HCT116 (cell line): Measurements from ENCODE around the gene ARID5B. TPM values are rescaled to one million over a fixed set of nuclear protein-coding genes. Genes with fewer than 3 reads are reported as not detected.

Experiments
- ATAC-seq: fragments of 200-7000 bp; cut with Tn5 transposase; 2 replicates; pipeline ENCODE4 v1.9.1; 2020; ENCODE audit warnings: mild to moderate bottlenecking, moderate library complexity
- BruUV-seq: library from RNA; stranded (reverse); fragments of 400-500 nt; replicated peaks from 2 replicates; lab custom pipeline; 2021; lab: Mats Ljungman, UMichigan
- CTCF ChIA-PET: fragments of 300-600 bp; sonication (Branson Sonifier 250); formaldehyde crosslinking; loops from one replicate; lab custom pipeline; 2021; ENCODE audit warnings: antibody characterized with exemption; lab: Charles Lee
- POLR2A ChIA-PET: fragments of 300-600, 350-600 bp; sonication (Branson Sonifier 250); formaldehyde crosslinking; loops from one replicate; lab custom pipeline; 2021; ENCODE audit warnings: antibody characterized with exemption; lab: Charles Lee
- RAD21 ChIA-PET, 2 experiments: fragments of 300-600 bp; sonication (Branson Sonifier 250); formaldehyde crosslinking; loops; one replicate each; lab custom pipeline; 2023; ENCODE audit warnings: low total read pairs in 2 of 2; ENCODE audit not compliant: uncharacterized antibody in 2 of 2, unreplicated experiment in 2 of 2, low non-redundant PET in 1 of 2; lab: Charles Lee
- DNase-seq: peaks from one replicate; pipeline ENCODE4 v3.0.0-alpha.2; 2010; ENCODE audit warnings: low read depth, low spot score
- H2AFZ ChIP-seq: fragments of 200-600 bp; shearing (Covaris generic), sonication (generic); 2 replicates; pipeline ENCODE4 v1.6.1; 2017; ENCODE audit warnings: low read depth, mixed run types, mixed read lengths, antibody characterized with exemption, low read length; ENCODE audit not compliant: poor library complexity, severe bottlenecking
- H3K27ac ChIP-seq: 2 replicates; pipeline ENCODE4 v1.5.1; 2012; ENCODE audit warnings: low read depth, low read length
- H3K27me3 ChIP-seq: fragments of 200-600 bp; sonication (generic); 2 replicates; pipeline ENCODE4 v1.6.1; 2016; ENCODE audit warnings: mixed run types, low read length, mixed read lengths; ENCODE audit not compliant: insufficient read depth
- H3K36me3 ChIP-seq, 2 experiments: fragments of 200-500 bp in 1 of 2; fragments of 200-600 bp in 1 of 2; sonication (Bioruptor generic) in 1 of 2; sonication (generic) in 1 of 2; 2 replicates each; pipeline versions ENCODE4 v1.5.1 to v1.6.1; 2014 to 2016; ENCODE audit warnings: low read length in 2 of 2, inconsistent platforms in 1 of 2, mixed read lengths in 1 of 2, mixed run types in 1 of 2; ENCODE audit not compliant: insufficient read depth in 2 of 2, control insufficient read depth in 1 of 2
- H3K4me1 ChIP-seq, 2 experiments: fragments of 200-600 bp in 1 of 2; sonication (generic) in 1 of 2; 2 replicates each; pipeline versions ENCODE4 v1.5.1 to v1.6.1; 2012 to 2017; ENCODE audit warnings: low read length in 2 of 2, inconsistent platforms in 1 of 2, mild to moderate bottlenecking in 1 of 2, mixed read lengths in 1 of 2, mixed run types in 1 of 2, moderate library complexity in 1 of 2; ENCODE audit not compliant: insufficient read depth in 2 of 2, control insufficient read depth in 1 of 2
- H3K4me2 ChIP-seq: fragments of 200-600 bp; sonication (generic); 2 replicates; pipeline ENCODE4 v1.6.1; 2017; ENCODE audit warnings: mixed run types, low read length, mixed read lengths
- H3K4me3 ChIP-seq, 2 experiments: fragments of 200-600 bp in 1 of 2; sonication (generic) in 1 of 2; replicated peaks in 1 of 2; 2 replicates each; pipeline ENCODE4 v1.5.1; 2011 to 2016; ENCODE audit warnings: low read length in 2 of 2, control low read depth in 1 of 2, low read depth in 1 of 2, mild to moderate bottlenecking in 1 of 2, mixed read lengths in 1 of 2, mixed run types in 1 of 2
- H3K79me2 ChIP-seq: fragments of 200-600 bp; sonication (generic); 2 replicates; pipeline ENCODE4 v1.6.1; 2017; ENCODE audit warnings: mild to moderate bottlenecking, mixed run types, low read length, moderate library complexity, mixed read lengths; ENCODE audit not compliant: insufficient read depth
- H3K9ac ChIP-seq: fragments of 200-600 bp; sonication (generic); 2 replicates; pipeline ENCODE4 v1.6.1; 2016; ENCODE audit warnings: low read length, mixed read lengths
- H3K9me2 ChIP-seq: fragments of 200-600 bp; sonication (generic), shearing (Covaris generic); 2 replicates; pipeline ENCODE4 v1.6.1; 2017; ENCODE audit warnings: mixed run types, mild to moderate bottlenecking, moderate library complexity; ENCODE audit not compliant: insufficient read depth
- H3K9me3 ChIP-seq, 2 experiments: fragments of 200-500 bp in 1 of 2; fragments of 200-600 bp in 1 of 2; sonication (Bioruptor generic) in 1 of 2; sonication (generic) in 1 of 2; 2 replicates each; pipeline ENCODE4 v1.6.1; 2014 to 2017; ENCODE audit warnings: low read length in 2 of 2, mixed read lengths in 2 of 2, inconsistent platforms in 1 of 2, low read depth in 1 of 2, mild to moderate bottlenecking in 1 of 2, mixed run types in 1 of 2, moderate library complexity in 1 of 2; ENCODE audit not compliant: control insufficient read depth in 1 of 2, insufficient read depth in 1 of 2
- H4K20me1 ChIP-seq: fragments of 200-600 bp; sonication (generic), shearing (Covaris generic); 2 replicates; pipeline ENCODE4 v1.6.1; 2017; ENCODE audit warnings: mixed run types, mild to moderate bottlenecking, moderate library complexity; ENCODE audit not compliant: insufficient read depth
- CBX3 ChIP-seq: IDR thresholded peaks from 2 replicates; pipeline ENCODE4 v1.6.1; 2012; ENCODE audit warnings: low read depth
- CEBPB ChIP-seq: IDR thresholded peaks from 2 replicates; pipeline ENCODE4 v1.6.1; 2012; ENCODE audit warnings: low read depth
- POLR2A ChIP-seq: IDR thresholded peaks from 2 replicates; pipeline ENCODE4 v1.7.0; 2011; ENCODE audit warnings: borderline replicate concordance; ENCODE audit not compliant: insufficient read depth, insufficient read length; ENCODE audit errors: extremely low read depth
- SRF ChIP-seq: IDR thresholded peaks from 2 replicates; pipeline ENCODE4 v1.6.1; 2012; ENCODE audit warnings: low read depth
- intact Hi-C: fragments of 100-400 bp; cut with micrococcal nuclease; formaldehyde crosslinking; loops from 2 replicates; pipeline ENCODE4 v1.10.0; 2022
- total RNA-seq: library from RNA; stranded (reverse); gene quantifications from one replicate; pipeline ENCODE4 v1.2.1, GENCODE V29; 2021; ENCODE audit not compliant: unreplicated experiment
- TF ChIP-seq, protein P1 (sequence below): IDR thresholded peaks from 2 replicates; pipeline ENCODE4 v1.6.1; 2011; ENCODE audit warnings: mild to moderate bottlenecking, low read length, moderate library complexity; ENCODE audit not compliant: insufficient replicate concordance; ENCODE audit errors: extremely low read depth

The ARID5B gene
- total RNA-seq, 1 experiment from 2014 or later = 4.7 TPM

DNA sequence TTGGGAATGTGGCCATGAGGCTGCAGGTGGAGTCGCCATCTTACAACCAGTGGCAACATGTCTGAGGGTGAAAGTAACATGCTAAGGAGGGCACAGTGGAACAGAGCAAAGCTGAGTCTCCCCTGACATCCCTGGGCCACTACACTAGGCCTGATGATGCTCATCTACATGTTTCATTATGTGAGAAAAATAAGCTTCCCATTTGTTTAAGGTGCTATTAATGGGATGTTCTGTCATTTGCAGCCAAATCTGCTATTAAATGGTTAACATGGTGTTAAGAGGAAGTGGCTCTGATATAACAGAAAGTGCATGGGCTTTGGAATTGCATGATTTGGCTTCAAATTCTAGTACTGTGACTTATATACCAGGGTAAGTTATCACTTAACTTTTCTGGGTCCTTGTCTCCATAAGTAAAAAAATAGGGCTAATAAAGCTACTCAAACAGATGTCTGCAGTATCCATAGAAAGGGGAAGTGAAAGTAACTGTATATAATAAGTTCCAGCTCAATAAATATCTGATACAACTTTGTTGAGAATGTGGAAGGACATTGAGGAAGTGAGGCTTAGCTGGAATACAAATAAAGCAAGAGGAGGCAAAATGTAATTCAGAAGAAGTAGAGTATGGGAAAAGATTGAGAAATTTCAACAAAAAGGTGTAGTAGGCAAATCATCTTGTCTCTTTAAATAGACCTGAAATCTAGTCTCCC is 208.2 kb downstream of the ARID5B start (continued):
- TF ChIP-seq, protein P1, sequence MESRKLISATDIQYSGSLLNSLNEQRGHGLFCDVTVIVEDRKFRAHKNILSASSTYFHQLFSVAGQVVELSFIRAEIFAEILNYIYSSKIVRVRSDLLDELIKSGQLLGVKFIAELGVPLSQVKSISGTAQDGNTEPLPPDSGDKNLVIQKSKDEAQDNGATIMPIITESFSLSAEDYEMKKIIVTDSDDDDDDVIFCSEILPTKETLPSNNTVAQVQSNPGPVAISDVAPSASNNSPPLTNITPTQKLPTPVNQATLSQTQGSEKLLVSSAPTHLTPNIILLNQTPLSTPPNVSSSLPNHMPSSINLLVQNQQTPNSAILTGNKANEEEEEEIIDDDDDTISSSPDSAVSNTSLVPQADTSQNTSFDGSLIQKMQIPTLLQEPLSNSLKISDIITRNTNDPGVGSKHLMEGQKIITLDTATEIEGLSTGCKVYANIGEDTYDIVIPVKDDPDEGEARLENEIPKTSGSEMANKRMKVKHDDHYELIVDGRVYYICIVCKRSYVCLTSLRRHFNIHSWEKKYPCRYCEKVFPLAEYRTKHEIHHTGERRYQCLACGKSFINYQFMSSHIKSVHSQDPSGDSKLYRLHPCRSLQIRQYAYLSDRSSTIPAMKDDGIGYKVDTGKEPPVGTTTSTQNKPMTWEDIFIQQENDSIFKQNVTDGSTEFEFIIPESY = no peak
- no peak for TF ChIP-seq POLR2A

DNA sequence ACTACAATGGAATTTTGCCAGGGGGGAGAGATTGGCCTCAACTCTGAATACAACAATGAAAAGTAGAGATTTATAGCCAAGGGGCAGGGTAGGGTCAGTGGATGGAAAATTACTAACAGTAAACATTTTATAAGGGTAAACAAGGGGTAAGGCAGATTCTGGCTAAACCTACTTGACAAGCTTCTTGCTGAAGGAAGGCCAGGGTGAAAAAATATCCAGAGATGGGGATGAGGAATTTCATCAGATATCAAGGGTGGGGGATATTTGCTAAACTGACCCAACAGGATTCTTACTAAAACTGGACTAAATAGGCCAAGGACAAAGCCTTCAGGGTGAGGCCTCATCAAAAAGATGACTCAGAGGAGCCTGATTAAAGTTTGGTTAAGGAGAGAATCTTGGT is 210.8 kb downstream of the ARID5B start:
- ATAC-seq = no peak
- no peaks in the 10 kb centered on the region for H3K36me3 ChIP-seq
- TF ChIP-seq CEBPB (no peak), CBX3 (no peak), SRF (no peak)
- H3K9me3 ChIP-seq = no peaks in the 10 kb centered on the region
- H3K9ac ChIP-seq = no peak overlapping the region
- no peak overlapping the region for H3K27ac ChIP-seq
- no peaks in the 10 kb centered on the region for H3K27me3 ChIP-seq
- no TSS peak for BruUV-seq
- no peaks in the 10 kb centered on the region for H3K9me2 ChIP-seq
- no peak overlapping the region for H3K4me3 ChIP-seq
- intact Hi-C loops = no loop called here
- peaks cover 5% of the 10 kb centered on the region in 2 experiments; a peak in 2 of 4 replicates for H3K4me1 ChIP-seq
- ChIA-PET RAD21 (no interaction called here), CTCF (interaction anchor here (0.9 kb wide), 1 partner anchor 74 kb away, joined by 3 read pairs; no protein-coding TSS in a partner anchor), POLR2A (no interaction called here)
- no peaks in the 10 kb centered on the region for H4K20me1 ChIP-seq
- H3K4me2 ChIP-seq = no peak overlapping the region
- no peak for DNase-seq
- H2AFZ ChIP-seq = no peak overlapping the region
- H3K79me2 ChIP-seq = no peaks in the 10 kb centered on the region
